HCT116 (cell line): ENCODE data around the gene VEPH1. TPM values are rescaled to one million over a fixed set of nuclear protein-coding genes. Genes with fewer than 3 reads are reported as not detected.

Experiments
- ATAC-seq: fragments of 200-7000 bp; cut with Tn5 transposase; 2 replicates; pipeline ENCODE4 v1.9.1; 2020; ENCODE audit warnings: mild to moderate bottlenecking, moderate library complexity
- BruUV-seq: library from RNA; stranded (reverse); fragments of 400-500 nt; replicated peaks from 2 replicates; lab custom pipeline; 2021; lab: Mats Ljungman, UMichigan
- CTCF ChIA-PET: fragments of 300-600 bp; sonication (Branson Sonifier 250); formaldehyde crosslinking; loops from one replicate; lab custom pipeline; 2021; ENCODE audit warnings: antibody characterized with exemption; lab: Charles Lee
- POLR2A ChIA-PET: fragments of 300-600, 350-600 bp; sonication (Branson Sonifier 250); formaldehyde crosslinking; loops from one replicate; lab custom pipeline; 2021; ENCODE audit warnings: antibody characterized with exemption; lab: Charles Lee
- RAD21 ChIA-PET, 2 experiments: fragments of 300-600 bp; sonication (Branson Sonifier 250); formaldehyde crosslinking; loops; one replicate each; lab custom pipeline; 2023; ENCODE audit warnings: low total read pairs in 2 of 2; ENCODE audit not compliant: uncharacterized antibody in 2 of 2, unreplicated experiment in 2 of 2, low non-redundant PET in 1 of 2; lab: Charles Lee
- DNase-seq: peaks from one replicate; pipeline ENCODE4 v3.0.0-alpha.2; 2010; ENCODE audit warnings: low read depth, low spot score
- H2AFZ ChIP-seq: fragments of 200-600 bp; shearing (Covaris generic), sonication (generic); 2 replicates; pipeline ENCODE4 v1.6.1; 2017; ENCODE audit warnings: low read depth, mixed run types, mixed read lengths, antibody characterized with exemption, low read length; ENCODE audit not compliant: poor library complexity, severe bottlenecking
- H3K27ac ChIP-seq: 2 replicates; pipeline ENCODE4 v1.5.1; 2012; ENCODE audit warnings: low read depth, low read length
- H3K27me3 ChIP-seq: fragments of 200-600 bp; sonication (generic); 2 replicates; pipeline ENCODE4 v1.6.1; 2016; ENCODE audit warnings: mixed run types, low read length, mixed read lengths; ENCODE audit not compliant: insufficient read depth
- H3K36me3 ChIP-seq, 2 experiments: fragments of 200-500 bp in 1 of 2; fragments of 200-600 bp in 1 of 2; sonication (Bioruptor generic) in 1 of 2; sonication (generic) in 1 of 2; 2 replicates each; pipeline versions ENCODE4 v1.5.1 to v1.6.1; 2014 to 2016; ENCODE audit warnings: low read length in 2 of 2, inconsistent platforms in 1 of 2, mixed read lengths in 1 of 2, mixed run types in 1 of 2; ENCODE audit not compliant: insufficient read depth in 2 of 2, control insufficient read depth in 1 of 2
- H3K4me1 ChIP-seq, 2 experiments: fragments of 200-600 bp in 1 of 2; sonication (generic) in 1 of 2; 2 replicates each; pipeline versions ENCODE4 v1.5.1 to v1.6.1; 2012 to 2017; ENCODE audit warnings: low read length in 2 of 2, inconsistent platforms in 1 of 2, mild to moderate bottlenecking in 1 of 2, mixed read lengths in 1 of 2, mixed run types in 1 of 2, moderate library complexity in 1 of 2; ENCODE audit not compliant: insufficient read depth in 2 of 2, control insufficient read depth in 1 of 2
- H3K4me2 ChIP-seq: fragments of 200-600 bp; sonication (generic); 2 replicates; pipeline ENCODE4 v1.6.1; 2017; ENCODE audit warnings: mixed run types, low read length, mixed read lengths
- H3K4me3 ChIP-seq, 2 experiments: fragments of 200-600 bp in 1 of 2; sonication (generic) in 1 of 2; replicated peaks in 1 of 2; 2 replicates each; pipeline ENCODE4 v1.5.1; 2011 to 2016; ENCODE audit warnings: low read length in 2 of 2, control low read depth in 1 of 2, low read depth in 1 of 2, mild to moderate bottlenecking in 1 of 2, mixed read lengths in 1 of 2, mixed run types in 1 of 2
- H3K79me2 ChIP-seq: fragments of 200-600 bp; sonication (generic); 2 replicates; pipeline ENCODE4 v1.6.1; 2017; ENCODE audit warnings: mild to moderate bottlenecking, mixed run types, low read length, moderate library complexity, mixed read lengths; ENCODE audit not compliant: insufficient read depth
- H3K9ac ChIP-seq: fragments of 200-600 bp; sonication (generic); 2 replicates; pipeline ENCODE4 v1.6.1; 2016; ENCODE audit warnings: low read length, mixed read lengths
- H3K9me2 ChIP-seq: fragments of 200-600 bp; sonication (generic), shearing (Covaris generic); 2 replicates; pipeline ENCODE4 v1.6.1; 2017; ENCODE audit warnings: mixed run types, mild to moderate bottlenecking, moderate library complexity; ENCODE audit not compliant: insufficient read depth
- H3K9me3 ChIP-seq, 2 experiments: fragments of 200-500 bp in 1 of 2; fragments of 200-600 bp in 1 of 2; sonication (Bioruptor generic) in 1 of 2; sonication (generic) in 1 of 2; 2 replicates each; pipeline ENCODE4 v1.6.1; 2014 to 2017; ENCODE audit warnings: low read length in 2 of 2, mixed read lengths in 2 of 2, inconsistent platforms in 1 of 2, low read depth in 1 of 2, mild to moderate bottlenecking in 1 of 2, mixed run types in 1 of 2, moderate library complexity in 1 of 2; ENCODE audit not compliant: control insufficient read depth in 1 of 2, insufficient read depth in 1 of 2
- H4K20me1 ChIP-seq: fragments of 200-600 bp; sonication (generic), shearing (Covaris generic); 2 replicates; pipeline ENCODE4 v1.6.1; 2017; ENCODE audit warnings: mixed run types, mild to moderate bottlenecking, moderate library complexity; ENCODE audit not compliant: insufficient read depth
- CEBPB ChIP-seq: IDR thresholded peaks from 2 replicates; pipeline ENCODE4 v1.6.1; 2012; ENCODE audit warnings: low read depth
- JUND ChIP-seq: IDR thresholded peaks from 2 replicates; pipeline ENCODE4 v1.6.1; 2012
- POLR2A ChIP-seq: IDR thresholded peaks from 2 replicates; pipeline ENCODE4 v1.7.0; 2011; ENCODE audit warnings: borderline replicate concordance; ENCODE audit not compliant: insufficient read depth, insufficient read length; ENCODE audit errors: extremely low read depth
- POLR2AphosphoS5 ChIP-seq: IDR thresholded peaks from 2 replicates; pipeline ENCODE4 v1.6.1; 2011; ENCODE audit warnings: mild to moderate bottlenecking, low read depth, low read length, moderate library complexity
- SP1 ChIP-seq: IDR thresholded peaks from 2 replicates; pipeline ENCODE4 v1.6.1; 2012; ENCODE audit warnings: low read depth
- YY1 ChIP-seq: IDR thresholded peaks from 2 replicates; pipeline ENCODE4 v1.6.1; 2011; ENCODE audit warnings: low read length, low read depth, moderate library complexity, mild to moderate bottlenecking; ENCODE audit not compliant: insufficient replicate concordance; ENCODE audit errors: extremely low read depth
- ZFX ChIP-seq: fragments of 450-650 bp; IDR thresholded peaks from 2 replicates; pipeline ENCODE4 v1.6.1; 2017
- intact Hi-C: fragments of 100-400 bp; cut with micrococcal nuclease; formaldehyde crosslinking; loops from 2 replicates; pipeline ENCODE4 v1.10.0; 2022
- total RNA-seq: library from RNA; stranded (reverse); gene quantifications from one replicate; pipeline ENCODE4 v1.2.1, GENCODE V29; 2021; ENCODE audit not compliant: unreplicated experiment
- TF ChIP-seq, protein P1 (sequence below): IDR thresholded peaks from 2 replicates; pipeline ENCODE4 v1.6.1; 2011; ENCODE audit warnings: mild to moderate bottlenecking, low read length, moderate library complexity; ENCODE audit not compliant: insufficient replicate concordance; ENCODE audit errors: extremely low read depth
- TF ChIP-seq, protein P2 (sequence below), 3 experiments: fragments of 200-600 bp in 1 of 3; sonication (generic) in 1 of 3; IDR thresholded peaks in 2 of 3; conservative IDR thresholded peaks in 1 of 3; 2 replicates each; pipeline ENCODE4 v1.5.1; 2012 to 2017; ENCODE audit warnings: low read depth in 2 of 3, low read length in 2 of 3, antibody characterized with exemption in 1 of 3, borderline replicate concordance in 1 of 3, control low read depth in 1 of 3, mild to moderate bottlenecking in 1 of 3, mixed read lengths in 1 of 3, mixed run types in 1 of 3, moderate library complexity in 1 of 3; ENCODE audit not compliant: insufficient read depth in 1 of 3
- TF ChIP-seq, protein P3 (sequence below): IDR thresholded peaks from 2 replicates; pipeline ENCODE4 v1.6.1; 2012; ENCODE audit warnings: low read depth

Gene VEPH1
- total RNA-seq, 1 experiment from 2014 or later = 4.9 TPM

DNA sequence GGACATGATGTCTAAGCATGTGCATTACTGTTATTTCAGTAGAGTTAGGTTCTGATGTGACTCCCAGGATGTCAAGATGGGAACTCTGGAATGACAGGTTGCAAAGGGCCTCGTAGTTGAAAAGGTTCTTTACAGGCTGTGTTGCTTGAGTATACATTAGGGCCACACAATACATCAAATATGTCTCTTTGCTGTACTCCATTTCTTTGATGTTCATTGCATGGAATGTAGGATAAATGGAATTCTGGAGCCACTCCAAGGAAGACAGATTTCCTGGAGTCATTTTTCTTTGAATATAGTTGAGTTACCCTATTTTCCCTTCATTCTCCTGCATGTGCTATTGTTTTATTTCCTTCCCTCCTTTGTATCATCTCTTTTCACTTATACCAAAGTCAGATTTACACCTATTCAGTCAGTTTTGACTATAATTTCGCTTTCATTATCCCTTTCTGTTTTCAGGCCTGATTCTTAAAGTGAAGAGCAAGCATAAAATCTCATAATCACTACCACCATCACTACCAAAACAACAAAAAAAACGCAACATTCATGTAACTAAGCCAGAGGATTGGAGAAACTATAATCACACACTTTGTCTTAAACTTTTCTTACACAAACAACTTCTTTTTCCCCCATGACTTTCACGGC lies 127.8 kb downstream of the VEPH1 start:
- no peak overlapping the region for H3K27ac ChIP-seq
- POLR2A ChIA-PET = no interaction called here
- no peaks in the 10 kb centered on the region for H3K9me3 ChIP-seq
- no peaks in the 10 kb centered on the region for H4K20me1 ChIP-seq
- H3K4me1 ChIP-seq = no peaks in the 10 kb centered on the region
- no peaks in the 10 kb centered on the region for H3K9me2 ChIP-seq
- no peak overlapping the region for H3K4me3 ChIP-seq
- RAD21 ChIA-PET = no interaction called here
- CTCF ChIA-PET = no interaction called here
- TF ChIP-seq, protein P1, sequence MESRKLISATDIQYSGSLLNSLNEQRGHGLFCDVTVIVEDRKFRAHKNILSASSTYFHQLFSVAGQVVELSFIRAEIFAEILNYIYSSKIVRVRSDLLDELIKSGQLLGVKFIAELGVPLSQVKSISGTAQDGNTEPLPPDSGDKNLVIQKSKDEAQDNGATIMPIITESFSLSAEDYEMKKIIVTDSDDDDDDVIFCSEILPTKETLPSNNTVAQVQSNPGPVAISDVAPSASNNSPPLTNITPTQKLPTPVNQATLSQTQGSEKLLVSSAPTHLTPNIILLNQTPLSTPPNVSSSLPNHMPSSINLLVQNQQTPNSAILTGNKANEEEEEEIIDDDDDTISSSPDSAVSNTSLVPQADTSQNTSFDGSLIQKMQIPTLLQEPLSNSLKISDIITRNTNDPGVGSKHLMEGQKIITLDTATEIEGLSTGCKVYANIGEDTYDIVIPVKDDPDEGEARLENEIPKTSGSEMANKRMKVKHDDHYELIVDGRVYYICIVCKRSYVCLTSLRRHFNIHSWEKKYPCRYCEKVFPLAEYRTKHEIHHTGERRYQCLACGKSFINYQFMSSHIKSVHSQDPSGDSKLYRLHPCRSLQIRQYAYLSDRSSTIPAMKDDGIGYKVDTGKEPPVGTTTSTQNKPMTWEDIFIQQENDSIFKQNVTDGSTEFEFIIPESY = no peak
- TF ChIP-seq SP1 (no peak), ZFX (no peak), JUND (no peak), YY1 (no peak), POLR2A (no peak), CEBPB (no peak), POLR2AphosphoS5 (no peak)
- TF ChIP-seq, protein P2, sequence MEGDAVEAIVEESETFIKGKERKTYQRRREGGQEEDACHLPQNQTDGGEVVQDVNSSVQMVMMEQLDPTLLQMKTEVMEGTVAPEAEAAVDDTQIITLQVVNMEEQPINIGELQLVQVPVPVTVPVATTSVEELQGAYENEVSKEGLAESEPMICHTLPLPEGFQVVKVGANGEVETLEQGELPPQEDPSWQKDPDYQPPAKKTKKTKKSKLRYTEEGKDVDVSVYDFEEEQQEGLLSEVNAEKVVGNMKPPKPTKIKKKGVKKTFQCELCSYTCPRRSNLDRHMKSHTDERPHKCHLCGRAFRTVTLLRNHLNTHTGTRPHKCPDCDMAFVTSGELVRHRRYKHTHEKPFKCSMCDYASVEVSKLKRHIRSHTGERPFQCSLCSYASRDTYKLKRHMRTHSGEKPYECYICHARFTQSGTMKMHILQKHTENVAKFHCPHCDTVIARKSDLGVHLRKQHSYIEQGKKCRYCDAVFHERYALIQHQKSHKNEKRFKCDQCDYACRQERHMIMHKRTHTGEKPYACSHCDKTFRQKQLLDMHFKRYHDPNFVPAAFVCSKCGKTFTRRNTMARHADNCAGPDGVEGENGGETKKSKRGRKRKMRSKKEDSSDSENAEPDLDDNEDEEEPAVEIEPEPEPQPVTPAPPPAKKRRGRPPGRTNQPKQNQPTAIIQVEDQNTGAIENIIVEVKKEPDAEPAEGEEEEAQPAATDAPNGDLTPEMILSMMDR (IDR thresholded peaks at IDR 0.05 in 2 of 3, conservative IDR thresholded peaks at IDR 0.05 in 1 of 3; ENCODE audit: borderline replicate concordance in 1 of 3, insufficient read depth in 1 of 3, low read depth in 2 of 3, low read length in 2 of 3) = no peak
- TF ChIP-seq, protein P3, sequence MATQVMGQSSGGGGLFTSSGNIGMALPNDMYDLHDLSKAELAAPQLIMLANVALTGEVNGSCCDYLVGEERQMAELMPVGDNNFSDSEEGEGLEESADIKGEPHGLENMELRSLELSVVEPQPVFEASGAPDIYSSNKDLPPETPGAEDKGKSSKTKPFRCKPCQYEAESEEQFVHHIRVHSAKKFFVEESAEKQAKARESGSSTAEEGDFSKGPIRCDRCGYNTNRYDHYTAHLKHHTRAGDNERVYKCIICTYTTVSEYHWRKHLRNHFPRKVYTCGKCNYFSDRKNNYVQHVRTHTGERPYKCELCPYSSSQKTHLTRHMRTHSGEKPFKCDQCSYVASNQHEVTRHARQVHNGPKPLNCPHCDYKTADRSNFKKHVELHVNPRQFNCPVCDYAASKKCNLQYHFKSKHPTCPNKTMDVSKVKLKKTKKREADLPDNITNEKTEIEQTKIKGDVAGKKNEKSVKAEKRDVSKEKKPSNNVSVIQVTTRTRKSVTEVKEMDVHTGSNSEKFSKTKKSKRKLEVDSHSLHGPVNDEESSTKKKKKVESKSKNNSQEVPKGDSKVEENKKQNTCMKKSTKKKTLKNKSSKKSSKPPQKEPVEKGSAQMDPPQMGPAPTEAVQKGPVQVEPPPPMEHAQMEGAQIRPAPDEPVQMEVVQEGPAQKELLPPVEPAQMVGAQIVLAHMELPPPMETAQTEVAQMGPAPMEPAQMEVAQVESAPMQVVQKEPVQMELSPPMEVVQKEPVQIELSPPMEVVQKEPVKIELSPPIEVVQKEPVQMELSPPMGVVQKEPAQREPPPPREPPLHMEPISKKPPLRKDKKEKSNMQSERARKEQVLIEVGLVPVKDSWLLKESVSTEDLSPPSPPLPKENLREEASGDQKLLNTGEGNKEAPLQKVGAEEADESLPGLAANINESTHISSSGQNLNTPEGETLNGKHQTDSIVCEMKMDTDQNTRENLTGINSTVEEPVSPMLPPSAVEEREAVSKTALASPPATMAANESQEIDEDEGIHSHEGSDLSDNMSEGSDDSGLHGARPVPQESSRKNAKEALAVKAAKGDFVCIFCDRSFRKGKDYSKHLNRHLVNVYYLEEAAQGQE = no peak
- no peak overlapping the region for H2AFZ ChIP-seq
- H3K4me2 ChIP-seq = no peak overlapping the region
- intact Hi-C loops = no loop called here
- no peak overlapping the region for H3K9ac ChIP-seq
- no peaks in the 10 kb centered on the region for H3K27me3 ChIP-seq
- no peaks in the 10 kb centered on the region for H3K79me2 ChIP-seq
- no TSS peak for BruUV-seq
- H3K36me3 ChIP-seq = no peaks in the 10 kb centered on the region
- ATAC-seq (no peak), DNase-seq (no peak)
